Measurements from ENCODE around the gene PRR14.

The PRR14 gene

GRCh38 chr16:30667361-30667905 is 16.7 kb downstream of the PRR14 start:
- no peak for DNase-seq (ENCODE audit: insufficient read length, low spot score)
- no peak for TF ChIP-seq CTCF (IDR thresholded peaks at IDR 0.05; ENCODE audit: insufficient read depth, missing control alignments)
- FAIRE-seq: no peak

- no peak for TF ChIP-seq CTCF (IDR thresholded peaks at IDR 0.05; ENCODE audit: insufficient read depth, missing control alignments)
- DNase-seq (ENCODE audit: insufficient read length, low spot score) (no peak), FAIRE-seq (no peak)
These were observed 17.6 kb downstream of the PRR14 start for GRCh38 chr16:30668393-30668792.

GRCh38 chr16:30669026-30669902 is 18.5 kb downstream of the PRR14 start:
- DNase-seq (ENCODE audit: insufficient read length, low spot score): no peak

GRCh38 chr16:30669903-30670824 is 19.4 kb downstream of the PRR14 start:
- FAIRE-seq: no peak
- TF ChIP-seq CTCF (IDR thresholded peaks at IDR 0.05; ENCODE audit: insufficient read depth, missing control alignments): no peak
- DNase-seq (ENCODE audit: insufficient read length, low spot score): no peak

More at GRCh38 chr16:30669026-30669902, 18.5 kb downstream of the PRR14 start:
- no peak for FAIRE-seq
- TF ChIP-seq CTCF (IDR thresholded peaks at IDR 0.05; ENCODE audit: insufficient read depth, missing control alignments): no peak

- DNase-seq (ENCODE audit: insufficient read length, low spot score): no peak
- TF ChIP-seq CTCF (IDR thresholded peaks at IDR 0.05; ENCODE audit: insufficient read depth, missing control alignments): no peak
- FAIRE-seq: no peak
These were observed 24.4 kb downstream of the PRR14 start for GRCh38 chr16:30675143-30675542.

GRCh38 chr16:30677931-30678585 is 27.3 kb downstream of the PRR14 start:
- TF ChIP-seq CTCF (IDR thresholded peaks at IDR 0.05; ENCODE audit: insufficient read depth, missing control alignments): no peak
- FAIRE-seq: no peak
- DNase-seq (ENCODE audit: insufficient read length, low spot score): no peak
